CD4-positive, alpha-beta memory T cell (primary cell): ENCODE measurements around the gene CSNK2A1. TPM values are rescaled to one million over a fixed set of nuclear protein-coding genes. Genes with fewer than 3 reads are reported as not detected.
A peak's percentile ranks its signal among the peaks of the same experiment; 100 is the strongest.

Source experiments
- CTCF ChIA-PET: fragments of 350-600 bp; sonication (Branson Sonifier 250); formaldehyde crosslinking; loops from one replicate; lab custom pipeline; 2021; ENCODE audit warnings: inconsistent platforms; ENCODE audit not compliant: partially characterized antibody; lab: Charles Lee
- POLR2A ChIA-PET: fragments of 350-600 bp; sonication (Branson Sonifier 250); formaldehyde crosslinking; loops from one replicate; lab custom pipeline; 2021; ENCODE audit not compliant: partially characterized antibody; lab: Charles Lee
- DNase-seq, 5 donors: peaks; one replicate each; pipeline versions ENCODE4 v3.0.0 to v3.0.0-alpha.2; 2020 to 2022; ENCODE audit warnings: mixed read lengths in 1 of 5
- H3K27ac ChIP-seq: one replicate; pipeline ENCODE4 v1.7.0; 2013; ENCODE audit warnings: low read depth, low read length
- H3K27me3 ChIP-seq: 2 replicates; pipeline ENCODE4 v1.7.0; 2013; ENCODE audit warnings: mild to moderate bottlenecking, low read length, moderate library complexity; ENCODE audit not compliant: insufficient read depth
- H3K36me3 ChIP-seq: 2 replicates; pipeline ENCODE4 v1.7.0; 2013; ENCODE audit warnings: mild to moderate bottlenecking, low read length, moderate library complexity; ENCODE audit not compliant: insufficient read depth
- H3K4me1 ChIP-seq: 2 replicates; pipeline ENCODE4 v1.7.0; 2013; ENCODE audit warnings: mild to moderate bottlenecking, low read length, moderate library complexity; ENCODE audit not compliant: insufficient read depth
- H3K4me3 ChIP-seq, 2 donors: one replicate each; pipeline ENCODE4 v1.7.0; 2013; ENCODE audit warnings: low read length in 2 of 2, mild to moderate bottlenecking in 1 of 2
- H3K9me3 ChIP-seq, 2 donors: one replicate each; pipeline ENCODE4 v1.7.0; 2013; ENCODE audit warnings: low read length in 2 of 2, control low read depth in 1 of 2; ENCODE audit not compliant: control insufficient read depth in 1 of 2
- H3K27ac Mint-ChIP-seq, 7 donors: one replicate each; pipeline ENCODE4 v1.8.0; 2020 to 2021; ENCODE audit warnings: mixed read lengths in 7 of 7, mild to moderate bottlenecking in 6 of 7, inconsistent platforms in 3 of 7, moderate library complexity in 3 of 7
- H3K27me3 Mint-ChIP-seq, 2 donors: one replicate each; pipeline ENCODE4 v1.8.0; 2020 to 2021; ENCODE audit warnings: mixed read lengths in 2 of 2
- H3K36me3 Mint-ChIP-seq, 2 donors: one replicate each; pipeline ENCODE4 v1.8.0; 2020 to 2021; ENCODE audit warnings: mixed read lengths in 2 of 2, inconsistent platforms in 1 of 2, mild to moderate bottlenecking in 1 of 2
- H3K4me1 Mint-ChIP-seq, 4 donors: one replicate each; pipeline ENCODE4 v1.8.0; 2020 to 2021; ENCODE audit warnings: mixed read lengths in 4 of 4, mild to moderate bottlenecking in 1 of 4
- H3K4me3 Mint-ChIP-seq, 8 donors: one replicate each; pipeline ENCODE4 v1.8.0; 2020 to 2021; ENCODE audit warnings: mixed read lengths in 8 of 8, mild to moderate bottlenecking in 7 of 8, moderate library complexity in 6 of 8, inconsistent platforms in 3 of 8
- H3K9me3 Mint-ChIP-seq, 8 donors: one replicate each; pipeline ENCODE4 v1.8.0; 2020 to 2021; ENCODE audit warnings: mixed read lengths in 8 of 8, mild to moderate bottlenecking in 5 of 8, inconsistent platforms in 3 of 8, moderate library complexity in 1 of 8
- intact Hi-C: fragments of 100-400 bp; cut with micrococcal nuclease; formaldehyde crosslinking; loops from one replicate; pipeline ENCODE4 v1.15.1; 2023
- polyA plus RNA-seq, 2 donors: library from polyadenylated mRNA; unstranded; fragments of 300-500 nt; fragmentation: Illumina TruSeq; gene quantifications; one replicate each; pipeline ENCODE4 v1.2.3, GENCODE V29; 2021
- total RNA-seq, 2 experiments: library from RNA; stranded (reverse); gene quantifications; one replicate each; pipeline ENCODE4 v1.2.3, GENCODE V29; 2021

CSNK2A1 gene
- total and polyA plus RNA-seq, 4 experiments from 2014 or later = 45.2 to 87.8 (median 64.9) TPM

DNA sequence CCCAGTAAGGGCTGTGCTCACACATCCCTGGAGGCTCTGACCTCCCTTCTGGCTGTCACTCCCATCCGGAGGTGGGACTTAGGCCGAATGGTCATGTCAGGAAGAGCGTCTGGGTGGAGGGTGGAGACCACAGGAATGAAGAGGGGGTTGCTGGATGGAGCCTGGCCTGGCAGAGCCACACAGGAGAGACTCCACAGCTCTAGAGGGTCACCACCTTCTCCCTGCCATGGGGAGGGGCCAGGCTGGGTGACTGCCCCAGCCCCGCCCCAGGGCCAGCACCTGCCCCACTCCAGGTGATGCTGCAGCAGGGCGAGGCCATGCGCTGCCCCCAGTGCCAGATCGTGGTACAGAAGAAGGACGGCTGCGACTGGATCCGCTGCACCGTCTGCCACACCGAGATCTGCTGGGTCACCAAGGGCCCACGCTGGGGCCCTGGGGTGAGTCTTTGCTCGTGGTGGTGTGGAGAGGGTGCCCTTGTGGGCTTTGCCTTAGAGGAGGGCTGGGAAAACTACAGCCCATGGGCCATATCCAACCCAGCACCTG, 114.9 kb downstream of the CSNK2A1 start:
- H3K4me1 Mint-ChIP-seq = peaks cover 9 to 33% (median 16%) of the 10 kb centered on the region in 4 donors
- Histone ChIP-seq H3K4me3 (no peak overlapping the region), H3K27me3 (no peaks in the 10 kb centered on the region), H3K4me1 (peaks cover 13% of the 10 kb centered on the region), H3K36me3 (peaks cover 17% of the 10 kb centered on the region), H3K9me3 (no peaks in the 10 kb centered on the region), H3K27ac (no peak overlapping the region)
- intact Hi-C loops = no loop called here
- H3K4me3 Mint-ChIP-seq = no peak overlapping the region
- no peaks in the 10 kb centered on the region for H3K9me3 Mint-ChIP-seq
- peak overlapping the region in 2 of 7 donors; percentile 38 to 55 for H3K27ac Mint-ChIP-seq
- POLR2A ChIA-PET = no interaction called here
- CTCF ChIA-PET = interaction anchor here (0.7 to 1.5 kb wide), 2 partner anchors 12 to 47 kb away, joined by 3 to 5 read pairs; no protein-coding TSS in a partner anchor
- H3K36me3 Mint-ChIP-seq = peaks cover 41 to 70% of the 10 kb centered on the region in 2 donors
- DNase-seq = no peak
- no peaks in the 10 kb centered on the region for H3K27me3 Mint-ChIP-seq

DNA sequence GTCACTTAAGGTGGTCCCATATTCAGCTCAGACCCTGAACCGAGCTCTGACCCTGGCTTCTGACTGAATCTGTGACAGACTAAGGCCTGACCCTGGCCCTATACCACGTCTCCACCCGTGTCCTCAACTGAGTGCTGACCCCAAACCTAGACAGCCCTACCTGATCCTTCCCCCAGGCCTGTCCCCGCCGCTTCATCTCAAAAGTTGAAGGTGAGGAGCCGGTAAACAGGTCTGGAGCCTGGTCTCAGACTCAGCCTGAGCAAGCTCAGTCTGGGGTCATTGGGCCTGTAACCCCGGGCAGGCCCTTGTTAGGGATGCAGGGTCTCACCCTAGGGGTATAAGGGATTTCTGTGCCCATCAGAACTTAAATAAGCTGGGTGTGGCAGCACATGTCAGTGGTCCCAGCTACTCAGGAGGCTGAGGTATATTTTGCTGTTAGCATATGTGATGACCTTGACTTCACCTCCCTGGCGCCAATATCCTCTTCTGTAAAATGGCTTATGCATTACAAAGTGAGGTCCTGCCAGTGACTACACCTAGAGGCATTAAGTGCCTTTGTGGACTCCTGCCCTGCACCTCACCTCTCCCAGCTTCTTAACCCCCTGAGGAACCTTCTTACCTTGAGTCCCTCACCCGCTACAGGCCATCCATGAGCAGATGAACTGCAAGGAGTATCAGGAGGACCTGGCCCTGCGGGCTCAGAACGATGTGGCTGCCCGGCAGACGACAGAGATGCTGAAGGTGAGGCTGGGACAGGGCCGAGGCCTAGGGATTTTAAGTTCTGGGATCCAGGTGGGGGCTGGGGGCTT, 115.5 kb downstream of the CSNK2A1 start:
- Histone ChIP-seq H3K9me3 (no peaks in the 10 kb centered on the region), H3K4me1 (peaks cover 6% of the 10 kb centered on the region), H3K4me3 (no peak overlapping the region), H3K27ac (no peak overlapping the region), H3K27me3 (no peaks in the 10 kb centered on the region), H3K36me3 (peaks cover 18% of the 10 kb centered on the region)
- Mint-ChIP-seq H3K27me3 (no peaks in the 10 kb centered on the region), H3K4me3 (no peak overlapping the region), H3K4me1 (peaks cover 2 to 27% (median 9%) of the 10 kb centered on the region in 4 donors), H3K9me3 (no peaks in the 10 kb centered on the region), H3K27ac (peak overlapping the region in 3 of 7 donors; percentile 36 to 66 (median 55)), H3K36me3 (peaks cover 43 to 67% of the 10 kb centered on the region in 2 donors)
- CTCF ChIA-PET = interaction anchor here (1.5 to 1.6 kb wide), 2 partner anchors 48 to 74 kb away, joined by 5 to 7 read pairs; no protein-coding TSS in a partner anchor
- POLR2A ChIA-PET = interaction anchor here (0.8 to 1.2 kb wide), 2 partner anchors 10 to 19 kb away, joined by 4 to 5 read pairs; no protein-coding TSS in a partner anchor
- no peak for DNase-seq
- intact Hi-C loops = no loop called here

- Histone ChIP-seq H3K9me3 (no peaks in the 10 kb centered on the region), H3K27ac (no peak overlapping the region), H3K36me3 (peaks cover 23% of the 10 kb centered on the region), H3K4me3 (no peak overlapping the region), H3K4me1 (no peaks in the 10 kb centered on the region), H3K27me3 (no peaks in the 10 kb centered on the region)
- no peak for DNase-seq
- no peaks in the 10 kb centered on the region for H3K27me3 Mint-ChIP-seq
- H3K36me3 Mint-ChIP-seq = peaks cover 43 to 70% of the 10 kb centered on the region in 2 donors
- H3K27ac Mint-ChIP-seq = peak overlapping the region in 1 of 7 donors; percentile 36
- intact Hi-C loops = no loop called here
- H3K4me1 Mint-ChIP-seq = peaks cover 2 to 20% (median 5%) of the 10 kb centered on the region in 4 donors
- no peaks in the 10 kb centered on the region for H3K9me3 Mint-ChIP-seq
- CTCF ChIA-PET = interaction anchor here (1.6 kb wide), 1 partner anchor 74 kb away, joined by 7 read pairs; no protein-coding TSS in a partner anchor
- POLR2A ChIA-PET = interaction anchor here (0.8 to 1.2 kb wide), 2 partner anchors 11 to 18 kb away, joined by 4 to 5 read pairs; no protein-coding TSS in a partner anchor
- H3K4me3 Mint-ChIP-seq = no peak overlapping the region
These were observed 116.2 kb downstream of the CSNK2A1 start for GRCh38 chr20:427401-427800.

DNA sequence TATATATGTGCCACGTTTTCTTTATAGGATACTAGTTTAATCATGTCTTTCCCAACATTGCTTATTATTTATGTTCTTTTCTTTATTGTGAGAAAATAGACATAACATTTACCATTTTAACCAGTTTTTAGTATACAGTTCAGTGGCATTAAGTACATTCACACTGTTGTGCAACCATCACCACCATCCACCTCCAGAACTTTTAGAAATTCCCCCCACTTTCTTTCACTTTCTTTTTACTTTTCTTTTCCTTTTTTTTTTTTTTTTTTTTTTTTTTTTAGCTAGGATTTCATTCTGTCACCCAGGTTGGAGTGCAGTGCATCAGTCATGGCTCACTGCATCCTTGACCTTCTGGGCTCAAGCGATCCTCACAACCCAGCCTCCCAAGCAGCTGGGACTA, 117.0 kb downstream of the CSNK2A1 start:
- no peak for DNase-seq
- Histone ChIP-seq H3K4me3 (no peak overlapping the region), H3K36me3 (peaks cover 31% of the 10 kb centered on the region), H3K27ac (no peak overlapping the region), H3K27me3 (no peaks in the 10 kb centered on the region), H3K4me1 (no peaks in the 10 kb centered on the region), H3K9me3 (no peaks in the 10 kb centered on the region)
- Mint-ChIP-seq H3K4me3 (no peak overlapping the region), H3K27me3 (no peaks in the 10 kb centered on the region), H3K9me3 (no peaks in the 10 kb centered on the region), H3K4me1 (peaks cover 2 to 15% (median 5%) of the 10 kb centered on the region in 4 donors), H3K36me3 (peaks cover 51 to 77% of the 10 kb centered on the region in 2 donors), H3K27ac (no peak overlapping the region)
- ChIA-PET CTCF (no interaction called here), POLR2A (no interaction called here)
- intact Hi-C loops = no loop called here

Other genes with a start within 250 kb of the CSNK2A1 start
- gene ZCCHC3, start 246.2 kb downstream of the CSNK2A1 start, total RNA-seq = 10 to 100 TPM; 27.9 to 29.8 TPM
- gene ZCCHC3, start 246.2 kb downstream of the CSNK2A1 start, polyA plus RNA-seq = 10 to 100 TPM in 1 of 2 donors, 1 to 10 TPM in 1; 5.8 to 12.2 TPM
- 1 to 10 TPM; 4.7 to 5.0 TPM for gene SOX12, start 218.2 kb downstream of the CSNK2A1 start, total RNA-seq
- gene SOX12, start 218.2 kb downstream of the CSNK2A1 start, polyA plus RNA-seq = under 1 TPM; 0.08 to 0.69 TPM
- 1 to 10 TPM in 1 of 2 experiments, under 1 TPM in 1; 0.52 to 1.1 TPM for gene NRSN2, start 196.7 kb downstream of the CSNK2A1 start, total RNA-seq
- gene NRSN2, start 196.7 kb downstream of the CSNK2A1 start, polyA plus RNA-seq = 1 to 10 TPM in 1 of 2 donors, not detected in 1; 1.3 TPM
- 1 to 10 TPM; 7.2 to 8.1 TPM for gene TRIB3, start 163.0 kb downstream of the CSNK2A1 start, total RNA-seq
- 10 to 100 TPM in 1 of 2 donors, 1 to 10 TPM in 1; 8.7 to 12.4 TPM for gene TRIB3, start 163.0 kb downstream of the CSNK2A1 start, polyA plus RNA-seq
- 100 to 1,000 TPM; 109 to 118 TPM for gene RBCK1, start 135.5 kb downstream of the CSNK2A1 start, total RNA-seq
- gene RBCK1, start 135.5 kb downstream of the CSNK2A1 start, polyA plus RNA-seq = 10 to 100 TPM; 75.2 to 84.4 TPM
- gene TBC1D20, start 81.3 kb downstream of the CSNK2A1 start, total RNA-seq = 10 to 100 TPM; 42.1 to 42.9 TPM
- gene TBC1D20, start 81.3 kb downstream of the CSNK2A1 start, polyA plus RNA-seq = 10 to 100 TPM; 19.3 to 22.8 TPM
- not detected for gene TCF15, start 66.5 kb upstream of the CSNK2A1 start, total RNA-seq
- not detected for gene TCF15, start 66.5 kb upstream of the CSNK2A1 start, polyA plus RNA-seq
- 1 to 10 TPM; 6.9 to 7.4 TPM for gene SRXN1, start 109.4 kb upstream of the CSNK2A1 start, total RNA-seq
- 10 to 100 TPM; 10.4 to 17.2 TPM for gene SRXN1, start 109.4 kb upstream of the CSNK2A1 start, polyA plus RNA-seq
- gene SCRT2, start 132.0 kb upstream of the CSNK2A1 start, total RNA-seq = not detected
- not detected for gene SCRT2, start 132.0 kb upstream of the CSNK2A1 start, polyA plus RNA-seq
- gene SLC52A3, start 224.7 kb upstream of the CSNK2A1 start, total RNA-seq = not detected
- not detected for gene SLC52A3, start 224.7 kb upstream of the CSNK2A1 start, polyA plus RNA-seq